Glomerular visceral epithelial cell (primary cell): ENCODE data around the gene DRD4.
"Not testable (repeated sequence)": the region's sequence is repeated elsewhere in the genome, so short reads cannot be mapped to it uniquely, and the experiment has no call there.

Source experiments
- DNase-seq: peaks from one replicate; pipeline ENCODE4 v3.0.0-alpha.2; 2016; ENCODE audit errors: extremely low spot score

Gene DRD4

DNA sequence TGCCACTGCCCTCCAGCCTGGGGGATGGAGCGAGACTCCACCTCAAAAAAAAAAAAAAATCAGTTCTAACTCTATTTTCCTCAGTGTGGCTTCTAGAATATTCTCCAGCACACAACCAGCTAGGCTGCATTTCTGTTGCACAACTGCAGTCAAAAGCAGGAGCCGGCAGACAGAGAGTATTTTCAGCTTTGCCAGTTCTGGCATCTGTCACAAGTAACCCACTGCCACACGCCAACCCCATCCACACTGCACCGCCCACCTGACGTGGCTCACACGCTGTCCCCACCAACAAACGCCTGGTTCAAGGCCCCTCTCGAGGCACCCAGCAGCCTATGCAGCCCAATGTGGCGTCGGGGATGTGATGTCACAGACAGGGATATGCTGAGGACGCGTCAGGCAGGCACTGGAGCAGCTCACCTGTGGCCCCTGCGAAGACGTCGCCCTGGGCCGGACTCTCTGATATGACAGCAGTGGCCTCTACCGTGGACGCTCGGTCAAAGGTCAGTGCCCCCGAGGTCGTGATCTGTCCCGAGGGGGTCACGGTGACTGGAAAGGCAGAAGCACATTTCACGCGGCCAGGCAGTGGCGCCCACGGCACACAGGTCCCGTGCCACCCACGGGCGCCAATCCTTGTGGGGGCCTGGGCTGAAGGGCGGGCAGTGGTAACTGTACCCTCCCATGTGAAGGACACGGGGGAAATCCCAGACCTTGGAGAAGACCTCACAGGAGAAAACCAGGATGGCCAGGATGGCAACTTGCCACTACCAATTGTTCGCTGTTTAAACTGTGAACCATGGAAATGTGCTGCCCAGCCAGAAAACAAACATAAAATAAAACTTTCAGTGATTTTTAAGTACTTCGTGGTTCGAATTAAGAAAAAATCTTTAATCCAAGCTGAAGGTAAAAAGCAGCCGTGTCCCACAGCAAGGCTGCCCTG is 42.5 kb downstream of the DRD4 start:
- no peak for DNase-seq

GRCh38 chr11:680476-680875 is 43.4 kb downstream of the DRD4 start:
- DNase-seq = no peak

DNA sequence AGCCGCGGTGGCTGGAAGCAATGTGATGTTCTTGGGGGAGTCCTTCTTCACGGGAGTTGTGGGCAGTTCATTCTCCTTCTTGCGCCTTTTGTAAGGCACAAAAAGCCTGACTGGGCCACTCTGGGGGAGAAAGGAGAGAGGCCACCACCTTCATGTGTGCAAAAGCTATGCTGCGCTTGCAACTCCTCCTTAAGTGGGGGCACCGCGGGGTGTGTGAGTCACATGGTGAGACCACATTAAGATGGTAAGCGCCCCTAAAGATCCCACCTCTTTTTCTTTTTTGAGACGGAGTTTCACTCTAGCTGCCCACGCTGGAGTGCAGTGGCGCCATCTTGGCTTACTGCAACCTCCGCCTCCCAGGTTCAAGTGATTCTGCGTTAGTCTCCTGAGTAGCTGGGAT is 43.9 kb downstream of the DRD4 start:
- no peak for DNase-seq

- no peak for DNase-seq
Observed at GRCh38 chr11:686451-687243, 49.6 kb downstream of the DRD4 start.

GRCh38 chr11:687751-688150 is 50.7 kb downstream of the DRD4 start:
- no peak for DNase-seq

- DNase-seq = no peak
Observed at GRCh38 chr11:688681-689080, 51.6 kb downstream of the DRD4 start.

DNA sequence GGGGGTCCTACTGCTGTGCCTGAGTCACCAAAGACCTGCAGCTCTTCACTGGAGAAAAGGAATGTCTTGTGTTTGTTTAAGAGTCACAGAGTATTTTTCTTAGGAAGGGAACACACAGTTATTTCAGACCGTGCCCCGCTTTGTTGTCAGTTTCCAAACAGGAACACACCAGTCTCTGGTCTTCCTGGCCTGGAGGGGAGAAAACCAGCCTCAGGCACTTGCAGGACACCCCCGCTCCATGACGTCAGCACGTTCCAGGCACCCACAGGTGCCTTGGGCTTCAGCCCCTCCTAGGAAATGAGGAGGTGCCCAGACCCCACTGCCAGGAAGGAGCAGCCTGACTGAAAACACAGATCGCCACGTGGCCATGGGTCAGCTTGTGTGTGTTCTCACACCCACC is 52.6 kb downstream of the DRD4 start:
- no peak for DNase-seq

DNA sequence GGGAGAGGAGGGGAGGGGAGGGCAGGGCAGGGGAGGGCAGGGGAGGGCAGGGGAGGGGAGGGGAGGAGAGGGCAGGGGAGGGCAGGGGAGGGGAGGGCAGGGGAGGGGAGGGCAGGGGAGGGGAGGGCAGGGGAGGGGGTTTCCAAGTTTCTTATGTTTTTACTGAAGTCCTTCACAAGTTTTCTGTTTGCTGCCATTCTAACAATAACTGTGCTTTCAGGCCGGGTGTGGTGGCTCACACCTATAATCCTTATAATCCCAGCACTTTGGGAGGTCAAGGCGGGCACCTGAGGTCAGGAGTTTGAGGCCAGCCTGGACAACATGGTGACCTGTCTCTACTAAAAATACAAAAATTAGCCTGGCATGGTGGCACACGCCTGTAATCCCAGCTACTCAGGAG is 53.2 kb downstream of the DRD4 start:
- DNase-seq = not testable (repeated sequence)
